NCI-H2196 (cell line): Measurements from ENCODE around the gene DIP2B.
"Not testable (repeated sequence)": the region's sequence is repeated elsewhere in the genome, so short reads cannot be mapped to it uniquely, and the experiment has no call there.

Source experiments
- DNase-seq: peaks from one replicate; lab custom pipeline; 2025; ENCODE audit not compliant: unreplicated experiment; lab: John Stamatoyannopoulos, UW

The DIP2B gene

GRCh38 chr12:50550530-50551223 is 45.9 kb downstream of the DIP2B start:
- DNase-seq = no peak

GRCh38 chr12:50551866-50552265 is 47.1 kb downstream of the DIP2B start:
- DNase-seq = no peak

GRCh38 chr12:50554651-50555050 is 49.9 kb downstream of the DIP2B start:
- no peak for DNase-seq

- DNase-seq = no peak
Measured at GRCh38 chr12:50555471-50555885, 50.7 kb downstream of the DIP2B start.

GRCh38 chr12:50556273-50556672 is 51.5 kb downstream of the DIP2B start:
- no peak for DNase-seq

GRCh38 chr12:50556796-50557195 is 52.0 kb downstream of the DIP2B start:
- DNase-seq = not testable (repeated sequence)

GRCh38 chr12:50557421-50557820 is 52.6 kb downstream of the DIP2B start:
- no peak for DNase-seq

GRCh38 chr12:50558970-50559369 is 54.2 kb downstream of the DIP2B start:
- DNase-seq = no peak

- no peak for DNase-seq
Measured at GRCh38 chr12:50562520-50563433, 58.0 kb downstream of the DIP2B start.

GRCh38 chr12:50563434-50563787 is 58.6 kb downstream of the DIP2B start:
- no peak for DNase-seq

- no peak for DNase-seq
Measured at GRCh38 chr12:50564237-50564947, 59.6 kb downstream of the DIP2B start.

- DNase-seq = no peak
Measured at GRCh38 chr12:50564948-50565297, 60.1 kb downstream of the DIP2B start.

GRCh38 chr12:50566066-50566465 is 61.3 kb downstream of the DIP2B start:
- DNase-seq = peak; percentile 25

- no peak for DNase-seq
Measured at GRCh38 chr12:50567926-50568325, 63.1 kb downstream of the DIP2B start.

GRCh38 chr12:50568338-50569091 is 63.7 kb downstream of the DIP2B start:
- DNase-seq = no peak

- DNase-seq = no peak
Measured at GRCh38 chr12:50569321-50569720, 64.5 kb downstream of the DIP2B start.

- no peak for DNase-seq
Measured at GRCh38 chr12:50569876-50570275, 65.1 kb downstream of the DIP2B start.

- no peak for DNase-seq
Measured at GRCh38 chr12:50571786-50572185, 67.0 kb downstream of the DIP2B start.

- DNase-seq = no peak
Measured at GRCh38 chr12:50572287-50572686, 67.5 kb downstream of the DIP2B start.

GRCh38 chr12:50572760-50573159 is 68.0 kb downstream of the DIP2B start:
- no peak for DNase-seq

- DNase-seq = no peak
Measured at GRCh38 chr12:50573271-50573670, 68.5 kb downstream of the DIP2B start.
